HEK293 (cell line): ENCODE results near the gene KRT73.

Source experiments
- CTCF ChIA-PET: fragments of 350-600 bp; formaldehyde crosslinking; extraction: SDS; loops from one replicate; lab custom pipeline; 2021; ENCODE audit warnings: antibody characterized with exemption; lab: Yijun Ruan, JAX
- POLR2A ChIA-PET: fragments of 300-600 bp; formaldehyde crosslinking; extraction: SDS; loops from one replicate; lab custom pipeline; 2020; ENCODE audit warnings: antibody characterized with exemption, inconsistent platforms; lab: Yijun Ruan, JAX
- H3K27ac ChIP-seq: fragments of 200-500 bp; sonication (Bioruptor generic); 2 replicates; pipeline ENCODE4 v1.5.1; 2014; ENCODE audit warnings: low read depth, low read length, control low read depth, inconsistent platforms; ENCODE audit errors: extremely low read depth
- H3K36me3 ChIP-seq, 2 experiments: fragments of 200-500 bp in 1 of 2; sonication (Bioruptor generic) in 1 of 2; 1 replicate in 1 of 2; 2 replicates in 1 of 2; pipeline ENCODE4 v1.5.1; 2014 to 2017; ENCODE audit warnings: inconsistent platforms in 2 of 2, low read length in 2 of 2; ENCODE audit not compliant: control insufficient read depth in 2 of 2, insufficient read depth in 1 of 2
- H3K4me1 ChIP-seq: fragments of 200-500 bp; sonication (Bioruptor generic); 2 replicates; pipeline ENCODE4 v1.5.1; 2014; ENCODE audit warnings: mild to moderate bottlenecking, low read length, inconsistent platforms; ENCODE audit not compliant: control insufficient read depth, insufficient read depth
- H3K4me3 ChIP-seq: 2 replicates; pipeline ENCODE4 v1.5.1; 2011; ENCODE audit warnings: low read depth, mild to moderate bottlenecking, control low read depth, low read length, moderate library complexity
- H3K9me3 ChIP-seq: fragments of 200-500 bp; sonication (Bioruptor generic); 2 replicates; pipeline ENCODE4 v1.5.1; 2014; ENCODE audit warnings: low read depth, low read length, inconsistent platforms; ENCODE audit not compliant: control insufficient read depth, insufficient read depth
- KLF8 ChIP-seq: fragments of 450-650 bp; formaldehyde crosslinking; IDR thresholded peaks from 2 replicates; pipeline ENCODE4 v1.5.1; 2016; ENCODE audit warnings: missing biosample characterization, missing genetic modification characterization
- MYNN ChIP-seq: fragments of 450-650 bp; formaldehyde crosslinking; IDR thresholded peaks from 2 replicates; pipeline ENCODE4 v1.5.1; 2016; ENCODE audit warnings: missing biosample characterization, missing genetic modification characterization, borderline replicate concordance
- SALL2 ChIP-seq: fragments of 450-650 bp; formaldehyde crosslinking; IDR thresholded peaks from 2 replicates; pipeline ENCODE4 v1.5.0; 2017; ENCODE audit warnings: missing biosample characterization, mild to moderate bottlenecking, missing genetic modification characterization, borderline replicate concordance
- ZBTB20 ChIP-seq: fragments of 450-650 bp; formaldehyde crosslinking; IDR thresholded peaks from 2 replicates; pipeline ENCODE4 v1.5.1; 2016; ENCODE audit warnings: missing biosample characterization, missing genetic modification characterization
- ZBTB7A ChIP-seq: fragments of 450-650 bp; formaldehyde crosslinking; IDR thresholded peaks from 2 replicates; pipeline ENCODE4 v1.5.1; 2016; ENCODE audit warnings: low read depth, missing biosample characterization, missing genetic modification characterization
- ZNF140 ChIP-seq: fragments of 450-650 bp; formaldehyde crosslinking; IDR thresholded peaks from 2 replicates; pipeline ENCODE4 v1.5.1; 2016; ENCODE audit warnings: missing biosample characterization, missing genetic modification characterization
- ZNF221 ChIP-seq: fragments of 450-650 bp; formaldehyde crosslinking; IDR thresholded peaks from 2 replicates; pipeline ENCODE4 v1.5.1; 2017; ENCODE audit warnings: missing biosample characterization, missing genetic modification characterization, borderline replicate concordance
- ZNF292 ChIP-seq: fragments of 450-650 bp; formaldehyde crosslinking; IDR thresholded peaks from 2 replicates; pipeline ENCODE4 v1.5.1; 2016; ENCODE audit warnings: low read depth, missing biosample characterization, missing genetic modification characterization, borderline replicate concordance
- ZNF311 ChIP-seq: fragments of 450-650 bp; formaldehyde crosslinking; IDR thresholded peaks from 2 replicates; pipeline ENCODE4 v1.5.1; 2017; ENCODE audit warnings: missing biosample characterization, missing genetic modification characterization, borderline replicate concordance
- ZNF324 ChIP-seq: fragments of 450-650 bp; formaldehyde crosslinking; IDR thresholded peaks from 2 replicates; pipeline ENCODE4 v1.5.1; 2016; ENCODE audit warnings: missing biosample characterization, missing genetic modification characterization
- ZNF350 ChIP-seq: fragments of 450-650 bp; formaldehyde crosslinking; IDR thresholded peaks from 2 replicates; pipeline ENCODE4 v1.5.0; 2017; ENCODE audit warnings: missing biosample characterization, mild to moderate bottlenecking, missing genetic modification characterization
- ZNF366 ChIP-seq: fragments of 450-650 bp; formaldehyde crosslinking; conservative IDR thresholded peaks from 2 replicates; pipeline ENCODE4 v1.5.1; 2016; ENCODE audit warnings: missing biosample characterization, missing genetic modification characterization
- ZNF426 ChIP-seq: fragments of 450-650 bp; formaldehyde crosslinking; IDR thresholded peaks from 2 replicates; pipeline ENCODE4 v1.5.1; 2017; ENCODE audit warnings: missing biosample characterization, missing genetic modification characterization, mild to moderate bottlenecking, inconsistent platforms, moderate library complexity
- ZNF529 ChIP-seq: fragments of 450-650 bp; formaldehyde crosslinking; IDR thresholded peaks from 2 replicates; pipeline ENCODE4 v1.5.1; 2017; ENCODE audit warnings: missing genetic modification characterization, missing biosample characterization; ENCODE audit not compliant: insufficient replicate concordance
- ZNF548 ChIP-seq: fragments of 450-650 bp; formaldehyde crosslinking; IDR thresholded peaks from 2 replicates; pipeline ENCODE4 v1.5.1; 2016; ENCODE audit warnings: missing biosample characterization, missing genetic modification characterization
- ZNF610 ChIP-seq: fragments of 450-650 bp; formaldehyde crosslinking; IDR thresholded peaks from 2 replicates; pipeline ENCODE4 v1.5.1; 2016; ENCODE audit warnings: missing biosample characterization, missing genetic modification characterization, borderline replicate concordance
- ZNF623 ChIP-seq: fragments of 450-650 bp; formaldehyde crosslinking; IDR thresholded peaks from 2 replicates; pipeline ENCODE4 v1.5.1; 2016; ENCODE audit warnings: missing biosample characterization, missing genetic modification characterization
- ZNF660 ChIP-seq: fragments of 450-650 bp; IDR thresholded peaks from 2 replicates; pipeline ENCODE4 v1.5.1; 2018; ENCODE audit warnings: missing biosample characterization, mild to moderate bottlenecking, missing genetic modification characterization
- ZNF677 ChIP-seq: fragments of 450-650 bp; IDR thresholded peaks from 2 replicates; pipeline ENCODE4 v1.5.0; 2018; ENCODE audit warnings: missing biosample characterization, mild to moderate bottlenecking, missing genetic modification characterization, moderate library complexity
- ZNF701 ChIP-seq: fragments of 450-650 bp; formaldehyde crosslinking; IDR thresholded peaks from 2 replicates; pipeline ENCODE4 v1.5.1; 2016; ENCODE audit warnings: missing biosample characterization, missing genetic modification characterization
- ZNF747 ChIP-seq: fragments of 450-650 bp; formaldehyde crosslinking; IDR thresholded peaks from 2 replicates; pipeline ENCODE4 v1.5.1; 2016; ENCODE audit warnings: missing biosample characterization, missing genetic modification characterization
- ZNF776 ChIP-seq: fragments of 450-650 bp; formaldehyde crosslinking; IDR thresholded peaks from 2 replicates; pipeline ENCODE4 v1.5.0; 2017; ENCODE audit warnings: missing biosample characterization, missing genetic modification characterization, borderline replicate concordance
- ZNF777 ChIP-seq: fragments of 450-650 bp; formaldehyde crosslinking; IDR thresholded peaks from 2 replicates; pipeline ENCODE4 v1.5.1; 2017; ENCODE audit warnings: missing biosample characterization, missing genetic modification characterization, borderline replicate concordance
- ZNF837 ChIP-seq: fragments of 450-650 bp; formaldehyde crosslinking; IDR thresholded peaks from 2 replicates; pipeline ENCODE4 v1.5.1; 2016; ENCODE audit warnings: missing biosample characterization, missing genetic modification characterization
- ZSCAN5A ChIP-seq: fragments of 450-650 bp; formaldehyde crosslinking; IDR thresholded peaks from 2 replicates; pipeline ENCODE4 v1.5.1; 2016; ENCODE audit warnings: missing biosample characterization, missing genetic modification characterization
- TF ChIP-seq, protein P1 (sequence below): fragments of 450-650 bp; formaldehyde crosslinking; IDR thresholded peaks from 2 replicates; pipeline ENCODE4 v1.5.1; 2016; ENCODE audit warnings: missing biosample characterization, missing genetic modification characterization
- TF ChIP-seq, protein P2 (sequence below): fragments of 450-650 bp; formaldehyde crosslinking; IDR thresholded peaks from 2 replicates; pipeline ENCODE4 v1.5.1; 2016; ENCODE audit warnings: missing biosample characterization, missing genetic modification characterization, borderline replicate concordance

The KRT73 gene

GRCh38 chr12:52648012-52648550, 29.7 kb upstream of the KRT73 start:
- CTCF ChIA-PET = interaction anchor here (0.6 to 1.2 kb wide), 2 partner anchors 218 to 253 kb away, joined by 3 to 4 read pairs; no protein-coding TSS in a partner anchor
- Histone ChIP-seq H3K4me1 (no peaks in the 10 kb centered on the region), H3K9me3 (no peaks in the 10 kb centered on the region), H3K36me3 (no peaks in the 10 kb centered on the region), H3K27ac (no peak overlapping the region), H3K4me3 (no peak overlapping the region)
- POLR2A ChIA-PET = no interaction called here
- TF ChIP-seq ZNF221 (tag by site-specific recombination) (no peak), ZNF660 (tag by site-specific recombination) (no peak), ZBTB7A (tag by site-specific recombination) (no peak), ZNF324 (no peak), ZNF623 (tag by site-specific recombination) (no peak), ZSCAN5A (tag by site-specific recombination) (no peak), ZNF701 (tag by site-specific recombination) (no peak), KLF8 (tag by site-specific recombination) (no peak)
- TF ChIP-seq, protein P1, sequence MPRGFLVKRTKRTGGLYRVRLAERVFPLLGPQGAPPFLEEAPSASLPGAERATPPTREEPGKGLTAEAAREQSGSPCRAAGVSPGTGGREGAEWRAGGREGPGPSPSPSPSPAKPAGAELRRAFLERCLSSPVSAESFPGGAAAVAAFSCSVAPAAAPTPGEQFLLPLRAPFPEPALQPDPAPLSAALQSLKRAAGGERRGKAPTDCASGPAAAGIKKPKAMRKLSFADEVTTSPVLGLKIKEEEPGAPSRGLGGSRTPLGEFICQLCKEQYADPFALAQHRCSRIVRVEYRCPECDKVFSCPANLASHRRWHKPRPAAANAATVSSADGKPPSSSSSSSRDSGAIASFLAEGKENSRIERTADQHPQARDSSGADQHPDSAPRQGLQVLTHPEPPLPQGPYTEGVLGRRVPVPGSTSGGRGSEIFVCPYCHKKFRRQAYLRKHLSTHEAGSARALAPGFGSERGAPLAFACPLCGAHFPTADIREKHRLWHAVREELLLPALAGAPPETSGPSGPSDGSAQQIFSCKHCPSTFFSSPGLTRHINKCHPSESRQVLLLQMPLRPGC = no peak

- no peaks in the 10 kb centered on the region for H3K4me1 ChIP-seq
- no peaks in the 10 kb centered on the region for H3K36me3 ChIP-seq
- no peak overlapping the region for H3K27ac ChIP-seq
- no peak overlapping the region for H3K4me3 ChIP-seq
- TF ChIP-seq ZNF777 (tag by site-specific recombination) (no peak), ZNF837 (tag by site-specific recombination) (no peak), ZNF140 (tag by site-specific recombination) (no peak)
- TF ChIP-seq, protein P2, sequence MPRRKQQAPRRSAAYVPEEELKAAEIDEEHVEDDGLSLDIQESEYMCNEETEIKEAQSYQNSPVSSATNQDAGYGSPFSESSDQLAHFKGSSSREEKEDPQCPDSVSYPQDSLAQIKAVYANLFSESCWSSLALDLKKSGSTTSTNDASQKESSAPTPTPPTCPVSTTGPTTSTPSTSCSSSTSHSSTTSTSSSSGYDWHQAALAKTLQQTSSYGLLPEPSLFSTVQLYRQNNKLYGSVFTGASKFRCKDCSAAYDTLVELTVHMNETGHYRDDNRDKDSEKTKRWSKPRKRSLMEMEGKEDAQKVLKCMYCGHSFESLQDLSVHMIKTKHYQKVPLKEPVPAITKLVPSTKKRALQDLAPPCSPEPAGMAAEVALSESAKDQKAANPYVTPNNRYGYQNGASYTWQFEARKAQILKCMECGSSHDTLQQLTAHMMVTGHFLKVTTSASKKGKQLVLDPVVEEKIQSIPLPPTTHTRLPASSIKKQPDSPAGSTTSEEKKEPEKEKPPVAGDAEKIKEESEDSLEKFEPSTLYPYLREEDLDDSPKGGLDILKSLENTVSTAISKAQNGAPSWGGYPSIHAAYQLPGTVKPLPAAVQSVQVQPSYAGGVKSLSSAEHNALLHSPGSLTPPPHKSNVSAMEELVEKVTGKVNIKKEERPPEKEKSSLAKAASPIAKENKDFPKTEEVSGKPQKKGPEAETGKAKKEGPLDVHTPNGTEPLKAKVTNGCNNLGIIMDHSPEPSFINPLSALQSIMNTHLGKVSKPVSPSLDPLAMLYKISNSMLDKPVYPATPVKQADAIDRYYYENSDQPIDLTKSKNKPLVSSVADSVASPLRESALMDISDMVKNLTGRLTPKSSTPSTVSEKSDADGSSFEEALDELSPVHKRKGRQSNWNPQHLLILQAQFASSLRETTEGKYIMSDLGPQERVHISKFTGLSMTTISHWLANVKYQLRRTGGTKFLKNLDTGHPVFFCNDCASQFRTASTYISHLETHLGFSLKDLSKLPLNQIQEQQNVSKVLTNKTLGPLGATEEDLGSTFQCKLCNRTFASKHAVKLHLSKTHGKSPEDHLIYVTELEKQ = no peak
- POLR2A ChIA-PET = no interaction called here
- CTCF ChIA-PET = interaction anchor here (0.6 to 1.2 kb wide), 2 partner anchors 218 to 252 kb away, joined by 3 to 4 read pairs; no protein-coding TSS in a partner anchor
- H3K9me3 ChIP-seq = no peaks in the 10 kb centered on the region
These were observed 29.2 kb upstream of the KRT73 start for GRCh38 chr12:52647601-52648000.

DNA sequence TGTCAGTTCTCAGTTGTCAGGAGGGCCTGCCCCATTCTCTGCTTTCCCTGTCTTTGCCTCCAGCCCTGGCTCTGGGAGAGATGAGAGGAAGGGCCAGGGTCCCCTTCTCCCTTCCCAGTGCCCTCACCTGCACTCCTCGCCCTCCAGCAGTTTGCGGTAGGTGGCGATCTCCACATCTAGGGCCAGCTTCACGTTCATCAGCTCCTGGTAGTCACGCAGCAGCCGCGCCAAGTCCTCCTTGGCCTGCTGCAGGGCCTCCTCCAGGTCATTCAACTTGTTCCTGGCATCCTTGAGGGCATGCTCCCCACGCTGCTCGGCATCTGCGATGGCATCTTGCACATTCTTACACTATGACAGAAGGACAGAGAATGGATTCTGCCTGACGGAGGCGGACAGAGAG, 28.3 kb upstream of the KRT73 start:
- ChIA-PET POLR2A (no interaction called here), CTCF (interaction anchor here (0.6 to 1.2 kb wide), 2 partner anchors 129 to 219 kb away, joined by 4 read pairs; no protein-coding TSS in a partner anchor)
- Histone ChIP-seq H3K4me3 (no peak overlapping the region), H3K27ac (no peak overlapping the region), H3K4me1 (no peaks in the 10 kb centered on the region), H3K36me3 (no peaks in the 10 kb centered on the region), H3K9me3 (no peaks in the 10 kb centered on the region)
- TF ChIP-seq ZNF747 (tag by site-specific recombination) (no peak), ZNF292 (tag by site-specific recombination) (no peak), ZNF311 (tag by site-specific recombination) (no peak), ZNF426 (no peak), ZNF548 (tag by site-specific recombination) (no peak), SALL2 (tag by site-specific recombination) (no peak), ZNF366 (tag by site-specific recombination) (no peak), ZNF610 (no peak), ZNF677 (tag by site-specific recombination) (no peak), ZBTB20 (no peak), ZNF701 (tag by site-specific recombination) (no peak), ZNF350 (no peak), MYNN (tag by site-specific recombination) (no peak), ZNF529 (tag by site-specific recombination) (no peak), ZNF776 (tag by site-specific recombination) (no peak)
